ENCODE data around the gene MYBPC1. TPM values are rescaled to one million over a fixed set of nuclear protein-coding genes. Genes with fewer than 3 reads are reported as not detected.

Gene MYBPC1
- total and polyA plus RNA-seq, 2 of the 13 experiments (the other 11 are each of a cell fraction or from before 2014, with no cell fraction given): 0.31 to 0.53 TPM

DNA sequence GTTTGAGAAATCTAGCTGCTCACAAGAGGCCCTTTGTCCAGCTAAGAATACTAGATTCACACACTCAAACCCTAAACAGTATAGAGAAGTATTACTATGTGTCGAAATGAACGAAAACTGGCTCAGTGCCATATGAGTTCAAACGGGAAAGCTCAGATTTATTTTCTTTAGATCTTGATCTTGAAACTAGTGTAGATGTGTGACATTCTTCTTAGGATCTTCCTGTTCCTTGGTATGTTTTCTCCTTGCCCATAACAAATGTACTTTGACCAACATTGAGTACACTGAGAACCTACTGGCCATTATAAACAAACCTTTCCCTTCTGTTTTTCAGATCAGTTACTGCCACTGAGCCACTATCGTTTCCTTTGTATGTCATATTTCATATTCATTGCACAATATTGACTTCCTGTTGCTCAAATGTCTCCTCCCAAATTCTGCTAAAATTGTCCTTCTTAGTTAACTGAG is 21.3 kb downstream of the MYBPC1 start (continued):
- TF ChIP-seq, protein P1, sequence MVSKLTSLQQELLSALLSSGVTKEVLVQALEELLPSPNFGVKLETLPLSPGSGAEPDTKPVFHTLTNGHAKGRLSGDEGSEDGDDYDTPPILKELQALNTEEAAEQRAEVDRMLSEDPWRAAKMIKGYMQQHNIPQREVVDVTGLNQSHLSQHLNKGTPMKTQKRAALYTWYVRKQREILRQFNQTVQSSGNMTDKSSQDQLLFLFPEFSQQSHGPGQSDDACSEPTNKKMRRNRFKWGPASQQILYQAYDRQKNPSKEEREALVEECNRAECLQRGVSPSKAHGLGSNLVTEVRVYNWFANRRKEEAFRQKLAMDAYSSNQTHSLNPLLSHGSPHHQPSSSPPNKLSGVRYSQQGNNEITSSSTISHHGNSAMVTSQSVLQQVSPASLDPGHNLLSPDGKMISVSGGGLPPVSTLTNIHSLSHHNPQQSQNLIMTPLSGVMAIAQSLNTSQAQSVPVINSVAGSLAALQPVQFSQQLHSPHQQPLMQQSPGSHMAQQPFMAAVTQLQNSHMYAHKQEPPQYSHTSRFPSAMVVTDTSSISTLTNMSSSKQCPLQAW (CRISPR knock-in tag; IDR thresholded peaks at IDR 0.05): no peak
- TF ChIP-seq TEAD2 (CRISPR knock-in tag; IDR thresholded peaks at IDR 0.05) (no peak), TBX2 (CRISPR knock-in tag; IDR thresholded peaks at IDR 0.05; ENCODE audit: borderline replicate concordance) (0 out of 2 replicates have a peak, but pooled peaks have one; percentile 42), ZBTB38 (CRISPR knock-in tag; IDR thresholded peaks at IDR 0.05) (no peak), CBX1 (IDR thresholded peaks at IDR 0.05; ENCODE audit: low read depth) (no peak), ZNF670 (CRISPR knock-in tag; IDR thresholded peaks at IDR 0.05; ENCODE audit: borderline replicate concordance) (0 out of 2 replicates have a peak, but pooled peaks have one; percentile 42), NFYC (CRISPR knock-in tag; IDR thresholded peaks at IDR 0.05) (no peak), GPN1 (CRISPR knock-in tag; IDR thresholded peaks at IDR 0.05; ENCODE audit: borderline replicate concordance) (no peak), ZNF292 (CRISPR knock-in tag; IDR thresholded peaks at IDR 0.05; ENCODE audit: borderline replicate concordance, low read depth) (0 out of 2 replicates have a peak, but pooled peaks have one; percentile 51), POGZ (CRISPR knock-in tag; IDR thresholded peaks at IDR 0.05) (no peak; the same call in 1 of the 2 replicates), MYNN (CRISPR knock-in tag; IDR thresholded peaks at IDR 0.05; ENCODE audit: low read depth) (no peak), ZNF879 (CRISPR knock-in tag; IDR thresholded peaks at IDR 0.05) (no peak), ZNF251 (CRISPR knock-in tag; IDR thresholded peaks at IDR 0.05) (no peak)
- TF ChIP-seq, protein P2, sequence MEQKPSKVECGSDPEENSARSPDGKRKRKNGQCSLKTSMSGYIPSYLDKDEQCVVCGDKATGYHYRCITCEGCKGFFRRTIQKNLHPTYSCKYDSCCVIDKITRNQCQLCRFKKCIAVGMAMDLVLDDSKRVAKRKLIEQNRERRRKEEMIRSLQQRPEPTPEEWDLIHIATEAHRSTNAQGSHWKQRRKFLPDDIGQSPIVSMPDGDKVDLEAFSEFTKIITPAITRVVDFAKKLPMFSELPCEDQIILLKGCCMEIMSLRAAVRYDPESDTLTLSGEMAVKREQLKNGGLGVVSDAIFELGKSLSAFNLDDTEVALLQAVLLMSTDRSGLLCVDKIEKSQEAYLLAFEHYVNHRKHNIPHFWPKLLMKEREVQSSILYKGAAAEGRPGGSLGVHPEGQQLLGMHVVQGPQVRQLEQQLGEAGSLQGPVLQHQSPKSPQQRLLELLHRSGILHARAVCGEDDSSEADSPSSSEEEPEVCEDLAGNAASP (CRISPR knock-in tag; IDR thresholded peaks at IDR 0.05; ENCODE audit: borderline replicate concordance): peak; percentile 8; the same call in 1 of the 2 replicates
- TF ChIP-seq, protein P3, sequence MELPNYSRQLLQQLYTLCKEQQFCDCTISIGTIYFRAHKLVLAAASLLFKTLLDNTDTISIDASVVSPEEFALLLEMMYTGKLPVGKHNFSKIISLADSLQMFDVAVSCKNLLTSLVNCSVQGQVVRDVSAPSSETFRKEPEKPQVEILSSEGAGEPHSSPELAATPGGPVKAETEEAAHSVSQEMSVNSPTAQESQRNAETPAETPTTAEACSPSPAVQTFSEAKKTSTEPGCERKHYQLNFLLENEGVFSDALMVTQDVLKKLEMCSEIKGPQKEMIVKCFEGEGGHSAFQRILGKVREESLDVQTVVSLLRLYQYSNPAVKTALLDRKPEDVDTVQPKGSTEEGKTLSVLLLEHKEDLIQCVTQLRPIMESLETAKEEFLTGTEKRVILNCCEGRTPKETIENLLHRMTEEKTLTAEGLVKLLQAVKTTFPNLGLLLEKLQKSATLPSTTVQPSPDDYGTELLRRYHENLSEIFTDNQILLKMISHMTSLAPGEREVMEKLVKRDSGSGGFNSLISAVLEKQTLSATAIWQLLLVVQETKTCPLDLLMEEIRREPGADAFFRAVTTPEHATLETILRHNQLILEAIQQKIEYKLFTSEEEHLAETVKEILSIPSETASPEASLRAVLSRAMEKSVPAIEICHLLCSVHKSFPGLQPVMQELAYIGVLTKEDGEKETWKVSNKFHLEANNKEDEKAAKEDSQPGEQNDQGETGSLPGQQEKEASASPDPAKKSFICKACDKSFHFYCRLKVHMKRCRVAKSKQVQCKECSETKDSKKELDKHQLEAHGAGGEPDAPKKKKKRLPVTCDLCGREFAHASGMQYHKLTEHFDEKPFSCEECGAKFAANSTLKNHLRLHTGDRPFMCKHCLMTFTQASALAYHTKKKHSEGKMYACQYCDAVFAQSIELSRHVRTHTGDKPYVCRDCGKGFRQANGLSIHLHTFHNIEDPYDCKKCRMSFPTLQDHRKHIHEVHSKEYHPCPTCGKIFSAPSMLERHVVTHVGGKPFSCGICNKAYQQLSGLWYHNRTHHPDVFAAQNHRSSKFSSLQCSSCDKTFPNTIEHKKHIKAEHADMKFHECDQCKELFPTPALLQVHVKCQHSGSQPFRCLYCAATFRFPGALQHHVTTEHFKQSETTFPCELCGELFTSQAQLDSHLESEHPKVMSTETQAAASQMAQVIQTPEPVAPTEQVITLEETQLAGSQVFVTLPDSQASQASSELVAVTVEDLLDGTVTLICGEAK (IDR thresholded peaks at IDR 0.05): no peak
- TF ChIP-seq, protein P3 (CRISPR knock-in tag; IDR thresholded peaks at IDR 0.05): no peak
- TF ChIP-seq, protein P4, sequence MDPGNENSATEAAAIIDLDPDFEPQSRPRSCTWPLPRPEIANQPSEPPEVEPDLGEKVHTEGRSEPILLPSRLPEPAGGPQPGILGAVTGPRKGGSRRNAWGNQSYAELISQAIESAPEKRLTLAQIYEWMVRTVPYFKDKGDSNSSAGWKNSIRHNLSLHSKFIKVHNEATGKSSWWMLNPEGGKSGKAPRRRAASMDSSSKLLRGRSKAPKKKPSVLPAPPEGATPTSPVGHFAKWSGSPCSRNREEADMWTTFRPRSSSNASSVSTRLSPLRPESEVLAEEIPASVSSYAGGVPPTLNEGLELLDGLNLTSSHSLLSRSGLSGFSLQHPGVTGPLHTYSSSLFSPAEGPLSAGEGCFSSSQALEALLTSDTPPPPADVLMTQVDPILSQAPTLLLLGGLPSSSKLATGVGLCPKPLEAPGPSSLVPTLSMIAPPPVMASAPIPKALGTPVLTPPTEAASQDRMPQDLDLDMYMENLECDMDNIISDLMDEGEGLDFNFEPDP (CRISPR knock-in tag; conservative IDR thresholded peaks at IDR 0.05): no peak
